GM19452 (cell line): ENCODE results near the gene ADAMTSL4.
"Not testable (repeated sequence)": the region's sequence is repeated elsewhere in the genome, so short reads cannot be mapped to it uniquely, and the experiment has no call there.

ENCODE experiments used
- ATAC-seq: cut with Tn5 transposase; IDR thresholded peaks from one replicate; pipeline ENCODE4 v1.9.1; 2021; ENCODE audit not compliant: unreplicated experiment

ADAMTSL4 gene

DNA sequence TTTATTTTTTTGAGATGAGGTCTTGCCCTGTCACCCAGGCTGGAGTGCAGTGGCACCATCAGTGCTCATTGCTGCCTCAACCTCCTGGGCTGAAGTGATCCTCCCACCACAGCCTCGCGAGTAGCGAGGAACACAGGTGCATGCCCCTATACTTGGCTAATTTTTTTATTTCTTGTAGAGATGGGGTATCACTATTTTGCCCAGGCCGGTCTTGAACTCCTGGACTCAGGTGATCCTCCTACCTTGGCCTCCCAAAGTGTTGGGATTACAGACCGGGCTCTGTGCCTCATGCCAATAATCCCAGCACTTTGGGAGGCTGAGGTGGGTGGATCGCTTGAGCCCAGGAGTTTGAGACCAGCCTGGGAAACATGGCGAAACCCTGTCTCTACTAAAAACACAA is 32.2 kb downstream of the ADAMTSL4 start:
- not testable (repeated sequence) for ATAC-seq

DNA sequence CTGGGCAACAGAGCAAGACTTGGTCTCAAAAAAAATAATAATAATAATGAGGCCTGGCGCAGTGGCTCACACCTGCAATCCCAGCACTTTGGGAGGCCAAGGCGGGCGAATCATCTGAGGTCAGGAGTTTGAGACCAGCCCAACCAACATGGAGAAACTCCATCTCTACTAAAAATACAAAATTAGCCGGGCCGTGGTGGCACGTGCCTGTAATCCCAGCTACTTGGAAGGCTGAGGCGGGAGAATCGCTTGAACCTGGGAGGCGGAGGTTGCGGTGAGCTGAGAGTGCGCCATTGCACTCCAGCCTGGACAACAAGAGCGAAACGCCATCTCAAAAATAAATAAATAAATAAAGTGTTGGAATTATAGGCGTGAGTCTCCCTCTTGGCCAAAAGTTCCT is 32.8 kb downstream of the ADAMTSL4 start:
- not testable (repeated sequence) for ATAC-seq

DNA sequence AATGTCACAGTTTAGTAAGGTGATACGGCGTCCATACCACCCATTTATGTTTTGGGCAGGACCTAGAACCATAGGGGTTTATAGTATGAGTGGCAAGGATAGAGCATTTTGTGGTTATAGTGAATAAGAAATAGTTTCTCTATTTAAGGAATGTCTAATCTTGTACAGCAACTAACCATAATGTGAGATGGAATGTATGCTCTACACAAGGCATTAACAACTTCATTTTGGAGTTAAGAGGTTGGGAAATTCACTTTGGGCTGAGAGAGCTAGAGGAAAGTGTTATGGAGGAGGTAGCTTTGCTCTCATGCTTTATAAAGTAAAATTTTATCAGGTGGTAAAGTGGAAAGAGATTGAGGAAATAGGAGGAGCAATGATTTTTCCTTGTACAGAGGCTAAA is 33.2 kb downstream of the ADAMTSL4 start:
- ATAC-seq = no peak

DNA sequence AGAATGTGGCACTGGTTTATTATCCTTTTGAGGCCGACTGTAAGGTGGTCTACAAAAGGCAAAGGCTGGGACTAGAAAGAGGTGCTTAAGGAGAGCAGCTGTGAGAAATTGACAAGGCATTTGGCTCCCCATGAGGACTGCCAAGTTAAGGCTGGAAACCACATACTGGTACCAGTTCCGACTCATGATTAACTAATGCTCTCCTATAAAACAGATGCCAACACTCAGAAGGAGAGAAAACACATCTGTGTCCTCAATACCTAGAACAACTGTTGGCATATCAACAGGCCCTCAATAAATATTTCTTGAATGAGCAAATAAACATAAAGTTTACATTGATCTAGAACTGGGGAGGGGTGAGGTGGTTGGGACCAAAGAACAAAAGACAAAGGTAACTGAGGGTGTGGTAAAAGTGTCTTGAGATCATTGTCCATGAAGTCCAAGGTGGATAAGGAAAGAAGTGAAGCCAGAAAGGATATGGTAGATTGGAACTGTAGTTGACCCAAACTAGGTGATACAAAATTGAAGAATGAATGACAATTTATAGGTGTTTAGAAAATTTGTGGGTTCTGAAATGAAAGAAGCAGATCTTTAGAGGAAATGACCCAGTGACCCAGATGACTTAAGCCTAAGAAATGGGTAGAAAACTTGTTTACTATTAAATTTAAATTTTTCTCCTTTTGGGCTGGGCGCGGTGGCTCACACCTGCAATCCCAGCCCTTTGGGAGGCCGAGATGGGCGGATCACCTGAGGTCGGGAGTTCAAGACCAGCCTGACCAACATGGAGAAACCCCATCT is 47.1 kb downstream of the ADAMTSL4 start:
- ATAC-seq = no peak

DNA sequence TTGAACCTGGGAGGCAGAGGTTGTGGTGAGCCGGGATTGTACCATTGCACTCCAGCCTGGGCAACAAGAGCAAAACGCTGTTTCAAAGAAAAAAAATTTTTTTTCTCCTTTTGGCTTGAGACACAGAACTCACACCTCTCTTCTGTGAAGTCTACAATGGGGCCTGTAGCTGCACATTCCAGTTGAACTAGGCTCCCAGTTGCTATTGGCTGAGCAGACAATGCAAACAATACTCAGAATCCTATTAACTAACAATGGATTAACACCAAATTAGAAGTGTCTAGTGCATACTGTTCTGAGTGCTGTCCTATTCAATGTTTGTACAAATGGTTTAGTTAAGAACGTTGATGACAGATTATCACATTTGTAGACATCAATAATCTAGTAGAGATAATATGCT is 47.8 kb downstream of the ADAMTSL4 start:
- ATAC-seq = no peak

DNA sequence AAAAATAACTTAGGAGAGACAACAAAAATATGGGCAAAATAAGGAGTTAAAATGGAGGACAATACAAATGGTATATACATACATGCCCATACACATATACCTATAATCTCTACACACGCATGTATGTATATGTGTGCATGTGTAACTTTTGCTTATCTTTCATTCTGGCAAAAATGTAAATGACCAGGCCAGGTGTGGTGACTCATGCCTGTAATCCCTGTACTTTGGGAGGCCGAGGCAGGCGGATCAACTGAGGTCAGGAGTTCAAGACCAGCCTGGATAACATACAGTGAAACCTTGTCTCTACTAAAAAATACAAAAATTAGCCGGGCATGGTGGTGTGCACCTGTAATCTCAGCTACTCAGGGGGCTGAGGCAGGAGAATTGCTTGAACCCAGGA is 49.1 kb downstream of the ADAMTSL4 start:
- ATAC-seq = not testable (repeated sequence)

DNA sequence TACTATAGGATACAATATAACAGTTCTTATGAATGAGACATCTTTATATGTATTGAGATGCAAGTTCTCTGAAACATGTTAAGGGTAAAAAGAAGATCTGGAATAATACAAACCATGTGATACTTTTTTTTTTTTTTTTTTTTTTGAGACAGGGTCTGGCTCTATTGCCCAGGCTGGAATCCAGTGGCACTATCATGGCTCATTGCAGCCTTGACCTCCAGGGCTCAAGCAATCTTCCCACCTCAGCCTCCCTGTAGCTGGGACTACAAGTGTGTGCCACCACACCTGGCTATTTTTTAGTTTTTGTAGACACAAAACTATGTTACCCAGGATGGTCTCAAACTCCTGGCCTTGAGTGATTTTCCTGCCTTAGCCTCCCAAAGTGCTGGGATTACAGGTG is 52.3 kb downstream of the ADAMTSL4 start:
- no peak for ATAC-seq

- ATAC-seq = not testable (repeated sequence)
Measured at GRCh38 chr1:150602372-150602771, 53.2 kb downstream of the ADAMTSL4 start.

GRCh38 chr1:150603711-150604110 is 54.5 kb downstream of the ADAMTSL4 start:
- ATAC-seq = no peak

DNA sequence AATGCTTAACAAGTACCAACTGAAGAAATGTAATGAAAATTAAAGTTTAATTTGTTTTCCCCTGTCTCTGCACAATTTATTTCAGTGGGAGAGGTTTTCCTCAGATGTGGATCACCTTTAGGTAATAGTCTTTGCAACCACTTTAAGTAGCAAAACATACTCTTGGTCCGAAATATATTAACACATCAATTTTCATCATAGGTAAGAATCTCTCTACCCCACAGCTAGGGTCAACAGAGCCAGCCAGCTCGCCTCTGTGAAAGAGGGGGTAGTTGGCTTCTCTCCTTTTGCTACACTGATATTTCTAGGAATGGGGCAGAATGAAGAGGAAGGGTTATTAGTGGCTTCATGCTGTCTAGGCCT is 55.0 kb downstream of the ADAMTSL4 start:
- no peak for ATAC-seq

DNA sequence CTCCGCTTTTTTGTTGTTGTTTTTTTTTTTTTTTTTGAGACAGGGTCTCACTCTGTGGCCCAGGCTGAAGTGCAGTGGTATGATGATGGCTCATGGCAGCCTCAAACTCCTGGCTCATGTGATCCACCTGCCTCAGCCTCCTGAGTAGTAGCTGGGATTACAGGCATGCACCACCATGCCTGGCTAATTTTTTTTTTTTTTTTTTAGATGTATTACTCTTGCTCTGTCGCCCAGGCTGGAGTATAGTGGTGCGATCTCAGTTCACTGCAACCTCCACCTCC is 56.2 kb downstream of the ADAMTSL4 start:
- ATAC-seq = not testable (repeated sequence)

DNA sequence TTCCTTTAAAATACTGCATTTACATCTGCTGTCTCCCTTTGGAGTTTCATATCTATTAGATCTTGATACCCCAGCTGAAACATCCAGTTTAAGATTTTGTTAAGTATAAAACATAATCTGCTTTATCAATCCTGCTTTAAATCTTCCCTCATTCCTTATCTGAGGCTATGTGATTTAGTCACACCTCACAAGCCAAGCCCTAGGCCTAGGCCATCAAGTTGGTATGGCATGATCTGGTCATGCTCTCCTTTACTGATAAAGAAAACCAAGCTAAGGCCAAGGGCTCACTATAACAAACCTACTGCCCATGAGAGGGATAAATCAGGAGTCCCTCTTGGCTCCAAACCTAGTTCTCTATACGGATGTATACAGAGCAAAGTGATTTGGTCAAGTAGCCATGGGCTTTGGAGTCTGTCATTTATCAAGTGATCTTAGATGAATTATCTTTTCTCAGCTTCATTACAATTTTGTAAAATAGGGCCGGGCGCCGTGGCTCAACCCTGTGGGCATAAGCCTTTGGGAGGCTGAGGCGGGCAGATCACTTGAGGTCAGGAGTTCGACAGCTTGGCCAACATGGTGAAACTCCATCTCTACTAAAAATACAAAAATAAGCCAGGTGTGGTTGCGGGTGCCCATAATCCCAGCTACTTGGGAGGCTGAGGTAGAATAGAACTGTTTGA is 57.4 kb downstream of the ADAMTSL4 start:
- no peak for ATAC-seq

DNA sequence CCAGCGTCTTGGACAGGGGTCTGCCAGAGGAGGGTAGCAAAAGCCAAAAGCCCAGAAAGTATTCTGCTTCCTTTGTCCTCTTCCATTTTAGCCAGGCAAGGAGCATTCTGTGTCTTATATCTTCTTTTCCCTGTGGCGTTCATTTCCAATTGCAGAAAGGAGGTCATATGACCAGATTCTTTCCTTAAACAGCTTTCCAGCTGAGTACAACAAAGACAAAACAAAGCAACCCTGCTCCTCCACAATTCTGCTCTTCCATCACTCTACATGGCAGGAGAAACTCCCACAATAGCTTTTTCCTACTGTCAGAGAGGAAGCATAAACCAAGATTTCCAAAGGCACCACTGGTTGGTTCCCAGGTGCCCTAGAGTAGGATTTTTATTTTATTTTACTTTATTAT is 60.5 kb downstream of the ADAMTSL4 start:
- no peak for ATAC-seq
